HG03196 (cell line): Measurements from ENCODE around the gene MGLL.

Experiments
- ATAC-seq: cut with Tn5 transposase; IDR thresholded peaks from one replicate; pipeline ENCODE4 v1.9.1; 2021; ENCODE audit not compliant: unreplicated experiment

MGLL gene

DNA sequence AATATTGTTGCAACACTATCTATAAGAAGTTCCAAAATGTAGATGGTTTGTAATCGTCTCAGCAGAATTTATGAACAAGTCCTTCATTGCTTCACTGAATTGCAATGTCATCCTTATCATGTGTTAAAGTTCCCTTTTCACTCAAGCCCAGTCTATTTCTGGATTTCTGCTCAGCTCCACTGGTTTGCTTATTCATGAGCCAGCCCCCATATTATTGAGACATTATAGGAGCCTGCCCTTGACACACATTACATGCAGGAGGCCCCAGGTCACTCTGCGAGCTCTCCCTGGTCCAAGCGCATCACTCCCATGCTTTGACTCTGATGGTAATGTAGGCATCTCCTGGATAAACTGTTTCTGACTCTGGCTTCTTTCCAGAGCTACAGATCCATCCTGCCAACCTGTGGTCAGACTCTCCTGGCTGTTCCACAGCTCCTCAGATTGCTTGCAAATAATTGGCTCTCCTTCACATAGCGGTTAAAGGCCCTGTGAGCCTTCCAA, 92.7 kb downstream of the MGLL start:
- no peak for ATAC-seq

GRCh38 chr3:127728417-127729015, 93.8 kb downstream of the MGLL start:
- ATAC-seq, result no peak

DNA sequence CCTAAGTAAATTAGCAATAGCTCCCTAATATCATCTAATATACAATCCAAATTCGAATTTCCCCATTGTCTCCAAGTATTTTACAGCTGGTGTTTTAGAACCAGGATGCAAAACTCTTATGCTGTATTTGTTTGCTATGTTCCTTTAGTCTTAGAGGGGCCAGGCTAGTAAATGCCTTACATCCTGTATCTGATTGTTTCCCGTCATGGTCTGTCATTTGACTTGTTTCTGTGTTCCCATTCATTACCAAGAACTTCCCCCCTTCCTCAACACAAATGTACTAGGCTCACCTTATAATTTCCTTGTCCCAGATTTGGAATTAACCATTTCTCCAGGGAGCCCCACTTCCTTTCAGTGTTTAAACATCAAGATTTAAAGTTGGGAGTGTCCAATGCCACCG, 95.4 kb downstream of the MGLL start:
- no peak for ATAC-seq

- ATAC-seq, result no peak
These were observed 99.2 kb downstream of the MGLL start for GRCh38 chr3:127723011-127723567.

DNA sequence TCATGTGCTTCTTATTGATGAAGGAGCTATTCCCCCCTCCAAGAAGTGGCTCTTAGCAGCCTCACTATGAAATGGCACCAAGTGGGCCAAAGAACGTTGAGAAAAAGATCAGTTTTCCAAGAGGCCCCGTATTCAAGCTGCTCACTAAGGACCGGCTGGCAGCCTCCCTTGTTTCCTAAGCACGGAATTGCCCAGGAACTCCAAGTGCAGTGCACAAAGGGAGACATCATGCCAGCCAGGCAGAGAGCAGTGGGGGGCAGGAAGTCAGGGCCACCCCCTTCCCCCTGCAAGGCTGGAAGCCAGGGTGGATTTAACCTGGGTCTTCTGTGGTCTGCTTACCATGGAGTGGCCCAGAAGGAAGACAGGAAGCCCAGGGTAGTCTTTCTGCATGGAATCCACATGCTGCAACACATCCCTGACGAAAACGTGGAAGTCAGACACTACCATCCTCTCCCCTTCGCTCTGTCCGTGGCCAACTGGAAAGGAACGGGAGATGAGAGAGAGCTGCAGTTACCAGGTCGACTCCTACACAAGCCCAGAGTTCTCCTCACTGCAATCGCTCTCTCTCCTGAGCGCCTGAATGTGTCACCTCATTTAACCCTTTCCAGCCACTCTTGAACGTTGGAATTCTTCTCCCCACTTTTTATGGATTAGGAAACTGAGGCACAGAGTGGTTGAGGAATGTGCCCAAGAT, 100.1 kb downstream of the MGLL start:
- no peak for ATAC-seq

- ATAC-seq, result no peak
These were observed 101.1 kb downstream of the MGLL start for GRCh38 chr3:127720985-127721935.

GRCh38 chr3:127720161-127720823, 102.0 kb downstream of the MGLL start:
- ATAC-seq, result no peak

DNA sequence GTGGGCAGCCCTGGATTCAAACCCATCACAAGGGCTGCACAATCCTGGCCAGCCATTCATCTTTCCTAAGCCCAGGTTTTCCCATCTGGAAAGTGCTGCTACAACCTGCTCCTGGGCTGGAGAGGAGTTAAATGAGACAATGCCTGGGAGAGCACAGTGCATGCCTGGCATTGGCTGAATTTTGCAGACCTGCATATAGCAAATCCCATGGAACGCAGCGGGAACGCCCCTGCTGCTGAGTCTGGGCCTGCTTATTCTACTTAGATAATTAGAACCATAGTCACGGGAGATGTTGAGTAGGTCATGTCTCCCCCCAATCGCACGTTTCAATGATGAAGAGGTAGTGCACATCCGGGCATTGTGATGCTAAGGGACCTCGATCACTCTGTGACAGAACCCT, 102.9 kb downstream of the MGLL start:
- ATAC-seq, result no peak

DNA sequence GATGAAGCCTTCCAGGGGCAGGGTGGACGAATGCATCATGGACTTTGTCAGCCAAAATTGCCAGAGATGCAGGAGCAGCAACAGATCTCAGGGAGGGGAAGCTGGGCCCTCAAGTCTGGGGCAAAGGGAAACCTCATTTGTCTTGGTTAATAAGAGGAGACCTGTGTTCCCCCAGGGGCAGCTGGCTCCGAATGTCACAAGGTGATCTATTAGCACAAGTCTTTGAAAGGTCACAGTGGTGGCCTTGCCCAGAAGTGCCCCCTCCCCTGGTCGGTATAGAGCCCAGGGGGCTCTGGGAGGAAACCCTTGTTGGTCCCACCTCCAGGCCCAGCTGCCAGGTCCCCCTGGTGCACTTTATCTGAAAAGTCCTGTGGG, 103.4 kb downstream of the MGLL start:
- no peak for ATAC-seq

- no peak for ATAC-seq
These were observed 103.9 kb downstream of the MGLL start for GRCh38 chr3:127718245-127718915.

DNA sequence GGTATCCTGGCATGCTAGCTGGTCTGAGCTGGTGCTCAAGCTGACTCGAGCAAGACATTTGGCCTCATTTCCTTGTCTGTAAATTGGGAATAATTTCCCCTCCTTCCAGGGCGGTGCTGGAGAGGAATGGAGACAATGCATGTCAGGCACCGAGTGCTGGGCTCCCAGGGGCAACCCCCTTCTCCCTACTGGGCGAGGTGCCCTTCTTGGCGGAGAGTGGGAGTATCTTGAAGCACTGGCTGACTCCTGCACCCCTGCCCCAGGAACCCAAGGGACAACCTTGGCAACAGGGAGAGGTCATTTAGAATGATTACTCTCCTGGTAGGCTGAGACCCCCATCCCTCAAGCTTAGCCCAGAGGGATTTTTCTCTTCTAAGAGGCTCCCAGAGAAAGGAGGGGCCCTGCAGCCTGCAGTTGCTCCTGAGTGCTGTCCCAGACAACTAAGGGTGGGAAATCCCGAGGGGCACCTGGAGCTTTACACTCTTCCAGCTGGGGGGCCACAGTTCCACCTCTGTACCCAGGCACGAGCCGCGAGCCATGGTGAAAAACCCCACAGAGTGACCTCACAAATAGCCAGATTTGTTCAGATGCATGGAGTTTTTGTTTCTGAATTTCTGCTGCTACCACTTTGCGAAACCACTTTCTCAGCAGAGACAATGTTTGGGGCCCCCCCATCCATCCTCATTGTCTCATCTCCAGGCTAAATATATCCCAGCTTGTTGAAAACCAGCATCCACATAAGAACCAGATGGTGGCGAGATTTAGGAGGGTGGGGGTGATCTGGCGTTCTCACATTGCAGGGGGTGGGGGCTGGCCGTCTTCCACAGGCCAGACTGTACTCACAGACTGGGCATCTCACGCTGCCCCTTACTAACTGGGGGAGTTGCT, 104.7 kb downstream of the MGLL start:
- ATAC-seq, result no peak

- no peak for ATAC-seq
These were observed 105.9 kb downstream of the MGLL start for GRCh38 chr3:127716384-127716783.

- ATAC-seq, result no peak
These were observed 106.8 kb downstream of the MGLL start for GRCh38 chr3:127715532-127715931.

- ATAC-seq, result no peak
These were observed 107.4 kb downstream of the MGLL start for GRCh38 chr3:127714866-127715265.

- ATAC-seq, result no peak
These were observed 108.2 kb downstream of the MGLL start for GRCh38 chr3:127714125-127714571.

DNA sequence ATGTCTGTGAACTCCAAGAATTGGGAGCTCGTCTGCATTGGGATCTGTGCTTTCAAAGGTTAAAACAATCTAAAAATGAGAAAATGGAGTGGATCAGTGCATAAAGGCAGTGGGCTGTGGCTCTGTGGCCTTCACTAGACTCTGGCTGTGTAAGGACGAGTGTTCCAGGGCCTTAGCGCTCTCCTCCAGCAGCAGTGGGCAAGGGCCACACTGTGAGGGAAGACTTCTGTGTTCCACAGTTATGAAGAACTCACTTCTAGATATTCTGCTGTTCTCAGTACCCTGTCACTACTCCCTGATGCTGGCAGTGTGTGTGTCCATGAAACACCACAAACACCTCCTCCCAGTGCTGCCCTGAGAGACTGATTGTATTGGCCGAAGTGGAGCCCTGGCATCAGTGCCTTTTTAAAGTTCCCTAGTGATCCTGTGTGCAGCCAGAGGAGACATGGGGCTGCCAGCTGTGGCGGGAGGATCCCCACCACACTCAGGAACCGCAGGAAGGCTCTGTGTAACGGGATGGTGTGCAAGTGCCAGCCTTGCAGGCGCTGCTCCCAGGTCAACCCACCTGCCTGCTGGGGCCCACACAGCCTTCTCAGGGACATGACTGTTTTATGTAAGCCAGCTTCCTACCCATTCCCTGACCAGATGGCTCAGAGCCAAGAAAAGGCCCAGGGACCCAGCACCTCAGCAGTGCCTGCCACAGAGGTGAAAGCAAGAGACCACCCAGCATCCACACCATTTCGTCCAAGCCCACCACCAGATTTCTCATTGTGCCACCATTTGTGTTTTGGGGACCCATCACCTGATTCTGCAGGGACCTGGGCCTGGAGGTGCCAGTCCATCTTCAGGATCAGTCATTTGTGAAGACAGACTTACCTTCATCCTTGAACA, 109.2 kb downstream of the MGLL start:
- no peak for ATAC-seq

GRCh38 chr3:127712461-127712860, 109.9 kb downstream of the MGLL start:
- ATAC-seq, result no peak

- no peak for ATAC-seq
These were observed 110.4 kb downstream of the MGLL start for GRCh38 chr3:127711896-127712295.
